SIG-M5 (cell line): ENCODE measurements around the gene METTL25B.

Experiments
- DNase-seq: peaks from one replicate; lab custom pipeline; 2025; lab: John Stamatoyannopoulos, UW

METTL25B gene

DNA sequence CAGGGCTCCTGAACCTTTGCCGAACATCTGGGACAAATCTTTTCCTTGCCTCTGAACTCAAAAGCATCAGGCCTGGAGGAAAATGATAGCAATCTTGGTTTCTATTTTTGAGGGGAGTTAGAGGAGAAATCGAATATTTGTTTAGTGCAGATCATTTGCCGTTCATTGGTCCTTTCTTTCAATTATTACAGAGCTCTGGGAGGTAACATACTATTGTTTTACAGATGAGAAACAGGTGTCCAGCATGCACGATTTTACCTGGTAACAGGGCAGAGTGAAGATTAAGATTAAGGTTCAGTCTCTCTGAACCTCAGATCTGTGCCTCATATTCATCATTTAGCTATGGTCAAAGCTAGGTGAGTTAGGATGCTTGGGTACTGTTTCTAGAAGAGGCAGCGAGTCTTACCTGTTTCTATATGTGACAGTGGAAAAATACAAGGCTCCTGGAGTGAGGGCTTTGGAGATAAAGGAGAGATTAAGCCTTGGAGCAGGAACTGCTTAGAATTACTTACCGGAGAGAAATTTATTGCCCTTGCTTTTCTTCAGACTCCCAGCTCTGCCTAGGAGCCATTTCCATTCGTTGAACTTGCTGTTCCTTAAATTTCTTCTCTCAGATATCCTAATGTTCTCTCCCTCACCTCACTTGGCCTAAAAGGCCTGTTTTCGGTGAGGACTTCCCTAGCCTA, 40.5 kb downstream of the METTL25B start:
- DNase-seq = no peak

GRCh38 chr1:156772222-156772621, 44.0 kb downstream of the METTL25B start:
- no peak for DNase-seq

DNA sequence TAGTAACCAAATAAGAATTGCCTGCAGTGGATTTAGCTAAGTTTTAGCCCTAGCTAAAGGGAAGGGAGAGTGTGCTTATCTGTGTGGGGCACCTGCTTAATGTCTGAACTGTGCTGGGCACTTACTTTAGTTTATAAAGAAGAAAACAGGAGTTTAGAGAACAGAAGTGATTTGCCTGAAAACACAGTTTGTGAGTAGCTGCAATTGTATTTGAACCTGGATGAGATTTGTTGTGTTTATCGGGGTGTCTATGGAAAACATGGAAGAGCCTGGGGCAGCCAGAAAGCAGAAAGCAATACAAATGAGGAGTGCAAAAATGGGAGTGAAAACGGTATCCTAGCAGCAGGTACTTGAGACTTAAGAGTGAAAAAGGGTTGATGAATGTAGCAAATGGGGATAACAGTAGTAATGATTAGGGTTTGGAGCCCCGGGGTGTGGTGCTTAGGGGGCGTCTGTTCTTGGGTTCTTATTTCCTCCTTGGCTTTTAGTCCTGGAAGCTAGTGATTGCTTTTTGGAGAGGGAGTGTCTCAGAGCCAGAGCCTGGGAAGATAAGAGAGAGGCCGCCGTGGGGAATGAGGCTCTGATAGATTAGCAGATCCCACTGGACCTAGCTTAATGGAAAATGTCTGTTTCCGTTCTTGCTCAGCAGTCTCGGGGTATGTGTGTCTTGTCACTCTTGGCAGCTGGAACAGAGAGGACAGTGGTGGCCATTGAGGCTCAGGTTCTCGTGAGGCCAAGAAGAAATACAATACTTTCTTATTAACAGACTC, 44.6 kb downstream of the METTL25B start:
- DNase-seq = no peak

GRCh38 chr1:156773607-156774006, 45.3 kb downstream of the METTL25B start:
- DNase-seq = no peak

- DNase-seq = no peak
Measured at GRCh38 chr1:156775799-156776198, 47.5 kb downstream of the METTL25B start.

- no peak for DNase-seq
Measured at GRCh38 chr1:156776942-156777341, 48.7 kb downstream of the METTL25B start.

DNA sequence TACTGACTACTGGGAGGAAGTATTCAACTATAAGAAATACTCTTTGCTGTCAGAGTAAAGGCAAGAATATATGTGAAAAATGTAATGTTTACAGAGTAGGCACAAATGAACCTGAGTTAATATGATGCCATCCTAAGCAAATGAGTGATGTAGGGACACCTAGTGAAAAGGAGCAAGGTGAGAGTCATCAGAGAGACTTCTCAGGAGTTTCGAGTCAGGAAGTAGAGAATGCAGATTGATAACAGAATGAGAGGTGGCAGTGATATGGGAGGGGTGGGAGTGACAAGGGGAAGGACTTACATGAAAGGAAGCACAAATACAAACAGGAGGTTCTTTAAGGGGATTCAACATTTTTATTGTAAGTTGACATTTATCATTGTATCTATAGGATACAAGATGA, 49.3 kb downstream of the METTL25B start:
- DNase-seq = no peak

- DNase-seq = no peak
Measured at GRCh38 chr1:156781585-156782186, 53.4 kb downstream of the METTL25B start.

DNA sequence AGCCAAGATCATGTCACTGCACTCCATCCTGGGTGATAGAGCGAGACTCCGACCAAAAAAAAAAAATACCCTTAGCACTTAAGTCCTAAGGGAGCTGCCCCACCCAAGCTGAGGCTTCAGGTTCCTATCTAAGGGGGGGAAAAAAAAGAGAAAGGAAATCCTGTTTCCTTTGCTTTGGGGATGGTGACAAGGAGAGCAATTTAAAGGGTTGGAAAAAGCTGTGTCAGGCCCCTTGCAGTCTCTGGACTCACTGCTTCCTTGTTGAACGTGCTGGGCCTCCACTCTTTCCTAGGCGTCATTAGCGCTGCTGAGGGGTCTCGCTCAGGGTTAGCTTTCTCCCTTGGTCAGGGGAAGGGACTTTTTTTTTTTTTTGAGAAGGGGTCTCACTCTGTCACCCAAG, 57.2 kb downstream of the METTL25B start:
- no peak for DNase-seq
